Adrenal gland (tissue), 12 donors: Measurements from ENCODE around the gene UBA6. TPM values are rescaled to one million over a fixed set of nuclear protein-coding genes. Genes with fewer than 3 reads are reported as not detected.

Source experiments
- DNase-seq, 7 donors: peaks; one replicate each; pipeline ENCODE4 v3.0.0-alpha.2; 2019 to 2020
- H3K27ac ChIP-seq, 5 donors: fragments of 200-600 bp; sonication (generic) in 4 of 5; 1 replicate in 3 of 5; 2 replicates in 2 of 5; pipeline versions ENCODE4 v1.5.1 to v1.8.0; 2016 to 2020; ENCODE audit warnings: mild to moderate bottlenecking in 1 of 5
- H3K27me3 ChIP-seq: fragments of 200-600 bp; 2 replicates; pipeline ENCODE4 v1.8.0; 2021
- H3K36me3 ChIP-seq, 2 donors: fragments of 200-600 bp; replicated peaks in 1 of 2; 1 replicate in 1 of 2; 2 replicates in 1 of 2; pipeline versions ENCODE4 v1.5.1 to v1.8.0; 2018 to 2022
- H3K4me1 ChIP-seq, 2 donors: fragments of 200-600 bp; replicated peaks in 1 of 2; 1 replicate in 1 of 2; 2 replicates in 1 of 2; pipeline versions ENCODE4 v1.5.1 to v1.8.0; 2018 to 2021
- H3K4me3 ChIP-seq, 4 donors: fragments of 200-600 bp; sonication (generic) in 3 of 4; one replicate each; pipeline ENCODE4 v1.5.1; 2016 to 2018
- H3K9me3 ChIP-seq, 3 donors: fragments of 200-600 bp; sonication (generic) in 1 of 3; replicated peaks in 1 of 3; 1 replicate in 2 of 3; 2 replicates in 1 of 3; pipeline versions ENCODE4 v1.5.1 to v1.8.0; 2016 to 2021
- POLR2A ChIP-seq, 2 donors: fragments of 450-650 bp; IDR thresholded peaks; one replicate each; pipeline ENCODE4 v1.6.1; 2017; ENCODE audit warnings: antibody characterized with exemption in 2 of 2, mild to moderate bottlenecking in 2 of 2, moderate library complexity in 1 of 2
- WGBS, 4 donors: extraction: QIAGEN DNeasy Blood & Tissue Kit in 2 of 4; methylation state at CpG; one replicate each; pipeline versions ENCODE4 v1.1.5 to v1.1.7; 2013 to 2017; 5-methylcytosine and 5-hydroxymethylcytosine counted together
- intact Hi-C, 2 donors: fragments of 100-400 bp; cut with DNase I; formaldehyde crosslinking; loops; one replicate each; pipeline versions ENCODE4 v1.14.1 to v1.15.0; 2022 to 2023
- polyA plus RNA-seq, 3 donors: library from polyadenylated mRNA; stranded (reverse); fragments of 200-250 nt in 2 of 3; fragments of 350-450 nt in 1 of 3; fragmentation: Illumina TruSeq in 1 of 3; extraction: RNeasy Lipid Tissue Mini Kit (QIAGEN cat#74804) in 1 of 3; gene quantifications; one replicate each; pipeline ENCODE4 v1.2.3, GENCODE V29; 2013 to 2014
- total RNA-seq, 9 donors: library from RNA; depleted of rRNA in 4 of 9; stranded (reverse); fragments of >200 nt in 4 of 9; fragments of 120-200 nt in 1 of 9; fragmentation: NEBNext Ultra II Directional in 1 of 9; extraction: Animal tissue kit (Norgen Biotek cat#: 25700) in 1 of 9; gene quantifications; one replicate each; pipeline versions ENCODE4 v1.1.0 to v1.2.4, GENCODE V29; 2013 to 2023
- TF ChIP-seq, protein P1 (sequence below), 6 experiments: fragments of 450-650 bp in 4 of 6; fragments of 200-600 bp in 2 of 6; sonication (generic) in 1 of 6; IDR thresholded peaks; 1 replicate in 5 of 6; 2 replicates in 1 of 6; pipeline versions ENCODE4 v1.5.1 to v1.8.0; 2016 to 2021; ENCODE audit warnings: antibody characterized with exemption in 6 of 6, mild to moderate bottlenecking in 2 of 6, moderate library complexity in 1 of 6
- donor health status: healthy with polysubstance abuse.
- donor health status: Bipolar disorder and iron deficiency.
- donor health status: DM: yes; HTN: yes; CAD: no.
- donor health status: DM: no; HTN: no; CAD: no.
- donor health status: DM: no; HTN: no; CAD: no.
- donor health status: DM: yes; HTN: yes; CAD: no.

UBA6 gene
- total and polyA plus RNA-seq, 12 donors = 7.5 to 77.0 (median 42.1) TPM

DNA sequence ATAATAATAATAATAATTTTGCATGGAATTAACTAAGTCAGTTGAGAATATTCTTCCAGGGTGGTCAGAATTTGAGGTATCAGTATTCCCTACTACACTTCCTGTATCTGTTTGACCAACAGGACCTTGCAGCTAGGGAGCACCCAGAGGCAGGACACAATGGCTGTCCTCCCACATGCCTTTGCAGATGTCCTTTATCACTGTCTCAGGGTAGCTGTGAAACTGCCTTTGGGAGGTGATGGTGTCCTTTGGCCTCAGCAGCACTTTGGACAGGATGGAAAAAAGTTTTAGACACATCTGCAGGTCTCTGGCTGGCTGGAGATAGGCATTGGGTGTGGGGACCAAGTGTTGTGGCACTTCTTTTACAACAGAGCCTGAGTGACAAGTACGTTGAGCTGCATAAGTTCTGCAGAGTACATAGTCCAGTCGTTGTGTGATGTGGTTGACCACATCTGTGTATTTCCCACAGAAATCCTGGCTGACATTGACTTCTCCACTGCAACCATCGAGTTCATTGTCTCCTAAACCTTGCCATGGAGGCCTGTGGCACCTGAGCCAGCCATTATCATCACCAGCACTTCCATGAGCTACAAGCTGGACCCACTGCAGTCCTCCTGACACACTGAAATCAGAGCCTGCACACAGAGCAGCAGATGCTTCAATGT is 19.1 kb upstream of the UBA6 start:
- no peaks in the 10 kb centered on the region for H3K36me3 ChIP-seq
- no peaks in the 10 kb centered on the region for H3K9me3 ChIP-seq
- no peaks in the 10 kb centered on the region for H3K27me3 ChIP-seq
- WGBS, 4 donors = 80 to 92% (median 85%) methylated on average over 1 to 3 of the region's 3 CpGs
- no peak for DNase-seq
- TF ChIP-seq, protein P1, sequence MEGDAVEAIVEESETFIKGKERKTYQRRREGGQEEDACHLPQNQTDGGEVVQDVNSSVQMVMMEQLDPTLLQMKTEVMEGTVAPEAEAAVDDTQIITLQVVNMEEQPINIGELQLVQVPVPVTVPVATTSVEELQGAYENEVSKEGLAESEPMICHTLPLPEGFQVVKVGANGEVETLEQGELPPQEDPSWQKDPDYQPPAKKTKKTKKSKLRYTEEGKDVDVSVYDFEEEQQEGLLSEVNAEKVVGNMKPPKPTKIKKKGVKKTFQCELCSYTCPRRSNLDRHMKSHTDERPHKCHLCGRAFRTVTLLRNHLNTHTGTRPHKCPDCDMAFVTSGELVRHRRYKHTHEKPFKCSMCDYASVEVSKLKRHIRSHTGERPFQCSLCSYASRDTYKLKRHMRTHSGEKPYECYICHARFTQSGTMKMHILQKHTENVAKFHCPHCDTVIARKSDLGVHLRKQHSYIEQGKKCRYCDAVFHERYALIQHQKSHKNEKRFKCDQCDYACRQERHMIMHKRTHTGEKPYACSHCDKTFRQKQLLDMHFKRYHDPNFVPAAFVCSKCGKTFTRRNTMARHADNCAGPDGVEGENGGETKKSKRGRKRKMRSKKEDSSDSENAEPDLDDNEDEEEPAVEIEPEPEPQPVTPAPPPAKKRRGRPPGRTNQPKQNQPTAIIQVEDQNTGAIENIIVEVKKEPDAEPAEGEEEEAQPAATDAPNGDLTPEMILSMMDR (IDR thresholded peaks at IDR 0.05) = no peak
- no peak for TF ChIP-seq POLR2A (IDR thresholded peaks at IDR 0.05)
- peaks cover 0 to 9% of the 10 kb centered on the region in 2 donors for H3K4me1 ChIP-seq
- H3K4me3 ChIP-seq = no peak overlapping the region
- intact Hi-C loops = no loop called here
- H3K27ac ChIP-seq = no peak overlapping the region

GRCh38 chr4:67718848-67719247 is 17.9 kb upstream of the UBA6 start:
- peaks cover 5 to 9% of the 10 kb centered on the region in 2 donors for H3K4me1 ChIP-seq
- no peaks in the 10 kb centered on the region for H3K27me3 ChIP-seq
- H3K4me3 ChIP-seq = no peak overlapping the region
- no peak overlapping the region for H3K27ac ChIP-seq
- no peak for TF ChIP-seq POLR2A (IDR thresholded peaks at IDR 0.05)
- TF ChIP-seq, protein P1 (IDR thresholded peaks at IDR 0.05) = no peak
- H3K9me3 ChIP-seq = no peaks in the 10 kb centered on the region
- intact Hi-C loops = no loop called here
- 96 to 100% (median 99%) methylated on average over 2 of the region's 2 CpGs for WGBS, 4 donors
- no peak for DNase-seq
- no peaks in the 10 kb centered on the region for H3K36me3 ChIP-seq

DNA sequence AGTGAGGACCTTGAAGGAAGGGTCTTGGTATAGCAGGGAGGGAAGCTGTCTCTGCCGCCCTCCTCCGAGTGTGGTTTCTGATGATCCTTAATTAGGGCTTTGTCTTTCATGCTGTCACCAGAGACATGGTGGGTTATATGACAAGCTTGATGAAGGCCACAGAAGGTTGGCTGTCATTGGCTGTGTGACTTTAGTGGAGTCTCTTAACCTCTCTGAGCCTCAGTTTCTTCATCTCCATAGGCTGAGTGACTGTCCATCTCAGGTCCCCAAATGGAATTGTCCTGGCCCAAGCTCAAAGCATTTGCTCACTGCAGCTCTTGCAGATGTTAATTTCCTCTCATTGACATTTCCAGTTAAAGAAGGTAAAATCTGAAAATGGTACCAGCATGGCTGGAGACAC is 16.6 kb upstream of the UBA6 start:
- H3K36me3 ChIP-seq = no peaks in the 10 kb centered on the region
- no peak overlapping the region for H3K27ac ChIP-seq
- no peak for DNase-seq
- TF ChIP-seq POLR2A (IDR thresholded peaks at IDR 0.05) = no peak
- TF ChIP-seq, protein P1 (IDR thresholded peaks at IDR 0.05) = no peak
- WGBS, 4 donors = 95 to 100% (median 98%) methylated on average over 2 of the region's 2 CpGs
- no peaks in the 10 kb centered on the region for H3K27me3 ChIP-seq
- H3K4me3 ChIP-seq = no peak overlapping the region
- peaks cover 9 to 14% of the 10 kb centered on the region in 2 donors for H3K4me1 ChIP-seq
- no peaks in the 10 kb centered on the region for H3K9me3 ChIP-seq
- intact Hi-C loops = no loop called here

GRCh38 chr4:67714955-67715354 is 14.0 kb upstream of the UBA6 start:
- intact Hi-C loops = no loop called here
- TF ChIP-seq POLR2A (IDR thresholded peaks at IDR 0.05) = no peak
- TF ChIP-seq, protein P1 (IDR thresholded peaks at IDR 0.05) = no peak
- 73 to 93% (median 89%) methylated on average over 4 to 6 of the region's 6 CpGs for WGBS, 4 donors

More at GRCh38 chr4:67714955-67715354, 14.0 kb upstream of the UBA6 start:
- peaks cover 0 to 14% of the 10 kb centered on the region in 2 donors for H3K4me1 ChIP-seq
- no peak for DNase-seq
- H3K9me3 ChIP-seq = no peaks in the 10 kb centered on the region
- H3K27me3 ChIP-seq = no peaks in the 10 kb centered on the region
- H3K4me3 ChIP-seq = no peak overlapping the region
- no peak overlapping the region for H3K27ac ChIP-seq
- no peaks in the 10 kb centered on the region for H3K36me3 ChIP-seq
